ENCODE measurements around the gene ATP10B. TPM values are rescaled to one million over a fixed set of nuclear protein-coding genes. Genes with fewer than 3 reads are reported as not detected.

ATP10B gene
- total and polyA plus RNA-seq, 2 experiments from 2014 or later = not detected

GRCh38 chr5:160693831-160694465 is 158.1 kb downstream of the ATP10B start:
- H3K9ac ChIP-seq = no peak overlapping the region
- no peaks in the 10 kb centered on the region for H3K9me2 ChIP-seq (ENCODE audit: insufficient read depth)
- no peaks in the 10 kb centered on the region for H3K36me3 ChIP-seq (ENCODE audit: low read depth)
- H3K4me3 ChIP-seq = no peak overlapping the region
- no peak overlapping the region for H2AFZ ChIP-seq
- H3K27me3 ChIP-seq (replicated peaks; ENCODE audit: insufficient read depth) = no peaks in the 10 kb centered on the region
- no peaks in the 10 kb centered on the region for H3K79me2 ChIP-seq (ENCODE audit: insufficient read depth)
- no peak overlapping the region for H3K4me2 ChIP-seq (ENCODE audit: unreplicated experiment)
- no peaks in the 10 kb centered on the region for H3F3A ChIP-seq (ENCODE audit: insufficient read depth)
- H3K27ac ChIP-seq = no peak overlapping the region
- in situ Hi-C loops (cut with MboI) = no loop called here
- DNase-seq = no peak
- WGBS, 2 experiments (ENCODE audit: low coverage in 1 of 2, low lambda C conversion rate in 2 of 2, missing lambda C conversion rate in 2 of 2) = 25 to 29% methylated on average over 7 of the region's 7 CpGs
- H3K9me3 ChIP-seq (ENCODE audit: low read depth) = no peaks in the 10 kb centered on the region
- TF ChIP-seq EZH2 (IDR thresholded peaks at IDR 0.05; ENCODE audit: insufficient read depth, poor library complexity, severe bottlenecking) = no peak
- no peaks in the 10 kb centered on the region for H3K4me1 ChIP-seq (ENCODE audit: insufficient read depth)
- H4K20me1 ChIP-seq (ENCODE audit: insufficient read depth) = no peaks in the 10 kb centered on the region

DNA sequence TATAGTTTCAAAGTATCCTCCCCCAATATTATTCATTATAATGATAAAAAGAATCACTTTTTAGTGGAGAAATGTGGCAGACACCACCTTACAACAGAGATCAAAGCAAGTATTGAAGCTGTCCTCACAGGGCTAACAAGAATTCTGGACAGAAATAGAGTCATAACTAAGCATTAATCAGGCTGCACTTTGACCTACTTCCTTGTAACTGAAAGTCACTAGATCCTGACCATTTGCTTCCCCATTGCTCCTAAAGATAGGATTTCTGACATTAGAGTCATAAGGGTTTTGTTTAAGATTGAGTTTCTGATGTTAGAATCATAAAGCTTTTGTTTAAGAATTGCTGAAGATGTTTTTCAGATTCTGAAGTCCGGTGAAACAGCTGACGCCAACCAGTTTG is 159.7 kb downstream of the ATP10B start:
- H3K79me2 ChIP-seq (ENCODE audit: insufficient read depth) = no peaks in the 10 kb centered on the region
- no peaks in the 10 kb centered on the region for H3K9me3 ChIP-seq (ENCODE audit: low read depth)
- 70 to 74% methylated on average over 2 of the region's 2 CpGs for WGBS, 2 experiments (ENCODE audit: low coverage in 1 of 2, low lambda C conversion rate in 2 of 2, missing lambda C conversion rate in 2 of 2)
- H3K27me3 ChIP-seq (replicated peaks; ENCODE audit: insufficient read depth) = no peaks in the 10 kb centered on the region
- H3F3A ChIP-seq (ENCODE audit: insufficient read depth) = no peaks in the 10 kb centered on the region
- no peaks in the 10 kb centered on the region for H3K9me2 ChIP-seq (ENCODE audit: insufficient read depth)
- no peak for DNase-seq
- no peak overlapping the region for H2AFZ ChIP-seq
- H3K27ac ChIP-seq = no peak overlapping the region
- H3K4me2 ChIP-seq (ENCODE audit: unreplicated experiment) = no peak overlapping the region
- TF ChIP-seq EZH2 (IDR thresholded peaks at IDR 0.05; ENCODE audit: insufficient read depth, poor library complexity, severe bottlenecking) (no peak), EZH2phosphoT487 (IDR thresholded peaks at IDR 0.05; ENCODE audit: insufficient read depth, low read depth) (no peak)
- in situ Hi-C loops (cut with MboI) = no loop called here
- H3K9ac ChIP-seq = no peak overlapping the region
- H3K4me3 ChIP-seq = no peak overlapping the region
- no peaks in the 10 kb centered on the region for H4K20me1 ChIP-seq (ENCODE audit: insufficient read depth)
- H3K36me3 ChIP-seq (ENCODE audit: low read depth) = no peaks in the 10 kb centered on the region
- H3K4me1 ChIP-seq (ENCODE audit: insufficient read depth) = no peaks in the 10 kb centered on the region

- in situ Hi-C loops (cut with MboI) = no loop called here
- H3K9ac ChIP-seq = no peak overlapping the region
- H3K4me2 ChIP-seq (ENCODE audit: unreplicated experiment) = no peak overlapping the region
- H3K27me3 ChIP-seq (replicated peaks; ENCODE audit: insufficient read depth) = no peaks in the 10 kb centered on the region
- no peaks in the 10 kb centered on the region for H3K9me2 ChIP-seq (ENCODE audit: insufficient read depth)
- no peaks in the 10 kb centered on the region for H3K4me1 ChIP-seq (ENCODE audit: insufficient read depth)
- H4K20me1 ChIP-seq (ENCODE audit: insufficient read depth) = no peaks in the 10 kb centered on the region
- H3K4me3 ChIP-seq = no peak overlapping the region
- no peaks in the 10 kb centered on the region for H3F3A ChIP-seq (ENCODE audit: insufficient read depth)
- H3K79me2 ChIP-seq (ENCODE audit: insufficient read depth) = no peaks in the 10 kb centered on the region
- no peaks in the 10 kb centered on the region for H3K9me3 ChIP-seq (ENCODE audit: low read depth)
- no peak for DNase-seq
- WGBS, 2 experiments (ENCODE audit: low coverage in 1 of 2, low lambda C conversion rate in 2 of 2, missing lambda C conversion rate in 2 of 2) = 18 to 22% methylated on average over 6 of the region's 6 CpGs
- H3K27ac ChIP-seq = no peak overlapping the region
- TF ChIP-seq EZH2phosphoT487 (IDR thresholded peaks at IDR 0.05; ENCODE audit: insufficient read depth, low read depth) = no peak
- no peak for TF ChIP-seq EZH2 (IDR thresholded peaks at IDR 0.05; ENCODE audit: insufficient read depth, poor library complexity, severe bottlenecking)
- no peak overlapping the region for H2AFZ ChIP-seq
- H3K36me3 ChIP-seq (ENCODE audit: low read depth) = no peaks in the 10 kb centered on the region
Measured at GRCh38 chr5:160685695-160686094, 166.3 kb downstream of the ATP10B start.

GRCh38 chr5:160685219-160685618 is 166.8 kb downstream of the ATP10B start:
- Histone ChIP-seq H3K4me2 (ENCODE audit: unreplicated experiment) (no peak overlapping the region), H3K4me3 (no peak overlapping the region), H3K9me3 (ENCODE audit: low read depth) (no peaks in the 10 kb centered on the region), H3K79me2 (ENCODE audit: insufficient read depth) (no peaks in the 10 kb centered on the region), H4K20me1 (ENCODE audit: insufficient read depth) (no peaks in the 10 kb centered on the region), H2AFZ (no peak overlapping the region), H3K9ac (no peak overlapping the region), H3K27me3 (replicated peaks; ENCODE audit: insufficient read depth) (no peaks in the 10 kb centered on the region), H3K9me2 (ENCODE audit: insufficient read depth) (no peaks in the 10 kb centered on the region), H3K4me1 (ENCODE audit: insufficient read depth) (no peaks in the 10 kb centered on the region), H3F3A (ENCODE audit: insufficient read depth) (no peaks in the 10 kb centered on the region), H3K27ac (no peak overlapping the region), H3K36me3 (ENCODE audit: low read depth) (no peaks in the 10 kb centered on the region)
- 21 to 27% methylated on average over 1 of the region's 1 CpG for WGBS, 2 experiments (ENCODE audit: low coverage in 1 of 2, low lambda C conversion rate in 2 of 2, missing lambda C conversion rate in 2 of 2)
- DNase-seq = no peak
- in situ Hi-C loops (cut with MboI) = no loop called here
- TF ChIP-seq EZH2phosphoT487 (IDR thresholded peaks at IDR 0.05; ENCODE audit: insufficient read depth, low read depth) = no peak
- no peak for TF ChIP-seq EZH2 (IDR thresholded peaks at IDR 0.05; ENCODE audit: insufficient read depth, poor library complexity, severe bottlenecking)

Data from GM23248 (cell line).